NT2/D1 (cell line): ENCODE results near the gene MAST4.

Source experiments
- DNase-seq: peaks from one replicate; pipeline ENCODE4 v3.0.0-alpha.2; 2011; ENCODE audit warnings: low read depth, low spot score
- H3K27me3 ChIP-seq: 2 replicates; pipeline ENCODE4 v1.6.0; 2011; ENCODE audit warnings: mild to moderate bottlenecking; ENCODE audit not compliant: insufficient read length, insufficient read depth
- H3K36me3 ChIP-seq: 2 replicates; pipeline ENCODE4 v1.6.1; 2011; ENCODE audit warnings: mild to moderate bottlenecking, low read length, mixed read lengths; ENCODE audit not compliant: insufficient read depth, insufficient read length
- H3K4me1 ChIP-seq: 2 replicates; pipeline ENCODE4 v1.5.1; 2011; ENCODE audit not compliant: insufficient read depth, insufficient read length
- H3K4me3 ChIP-seq: 2 replicates; pipeline ENCODE4 v1.5.1; 2011; ENCODE audit warnings: low read depth; ENCODE audit not compliant: insufficient read length
- H3K9ac ChIP-seq: 2 replicates; pipeline ENCODE4 v1.6.0; 2011; ENCODE audit warnings: low read depth; ENCODE audit not compliant: insufficient read length
- H3K9me3 ChIP-seq: 2 replicates; pipeline ENCODE4 v1.5.1; 2011; ENCODE audit warnings: mild to moderate bottlenecking, low read length; ENCODE audit not compliant: insufficient read depth
- SUZ12 ChIP-seq: IDR thresholded peaks from 2 replicates; pipeline ENCODE4 v1.6.1; 2011; ENCODE audit not compliant: insufficient read length, insufficient read depth; ENCODE audit errors: extremely low read depth
- YY1 ChIP-seq: IDR thresholded peaks from 2 replicates; pipeline ENCODE4 v1.6.1; 2011; ENCODE audit not compliant: insufficient read length, insufficient read depth
- ZNF274 ChIP-seq: IDR thresholded peaks from 2 replicates; pipeline ENCODE4 v1.6.1; 2011; ENCODE audit warnings: mild to moderate bottlenecking, low read depth, low read length

MAST4 gene

GRCh38 chr5:66738136-66738535 is 141.9 kb downstream of the MAST4 start:
- Histone ChIP-seq H3K9me3 (no peaks in the 10 kb centered on the region), H3K36me3 (no peaks in the 10 kb centered on the region), H3K27me3 (no peaks in the 10 kb centered on the region), H3K4me1 (no peaks in the 10 kb centered on the region), H3K9ac (no peak overlapping the region), H3K4me3 (no peak overlapping the region)
- TF ChIP-seq YY1 (no peak), SUZ12 (no peak), ZNF274 (no peak)
- DNase-seq, result no peak

- TF ChIP-seq SUZ12 (no peak), YY1 (no peak), ZNF274 (no peak)
- no peak for DNase-seq
- no peak overlapping the region for H3K9ac ChIP-seq
- H3K4me3 ChIP-seq, result no peak overlapping the region
- no peaks in the 10 kb centered on the region for H3K4me1 ChIP-seq
- no peaks in the 10 kb centered on the region for H3K27me3 ChIP-seq
- no peaks in the 10 kb centered on the region for H3K36me3 ChIP-seq
- no peaks in the 10 kb centered on the region for H3K9me3 ChIP-seq
Measured at GRCh38 chr5:66739021-66739420, 142.8 kb downstream of the MAST4 start.

- TF ChIP-seq YY1, result no peak
- no peak for TF ChIP-seq ZNF274
- no peak for TF ChIP-seq SUZ12
- no peaks in the 10 kb centered on the region for H3K9me3 ChIP-seq
Measured at GRCh38 chr5:66739951-66740350, 143.8 kb downstream of the MAST4 start.

GRCh38 chr5:66741394-66741793 is 145.2 kb downstream of the MAST4 start:
- H3K9ac ChIP-seq, result no peak overlapping the region
- H3K36me3 ChIP-seq, result no peaks in the 10 kb centered on the region
- no peaks in the 10 kb centered on the region for H3K27me3 ChIP-seq
- H3K4me3 ChIP-seq, result no peak overlapping the region
- no peak for DNase-seq
- TF ChIP-seq YY1 (no peak), ZNF274 (no peak), SUZ12 (no peak)
- H3K9me3 ChIP-seq, result no peaks in the 10 kb centered on the region
- H3K4me1 ChIP-seq, result no peaks in the 10 kb centered on the region

More at GRCh38 chr5:66739951-66740350, 143.8 kb downstream of the MAST4 start:
- H3K9ac ChIP-seq, result no peak overlapping the region
- H3K4me3 ChIP-seq, result no peak overlapping the region
- H3K36me3 ChIP-seq, result no peaks in the 10 kb centered on the region
- H3K4me1 ChIP-seq, result no peaks in the 10 kb centered on the region
- DNase-seq, result no peak
- no peaks in the 10 kb centered on the region for H3K27me3 ChIP-seq

- H3K9me3 ChIP-seq, result no peaks in the 10 kb centered on the region
- H3K36me3 ChIP-seq, result no peaks in the 10 kb centered on the region
- TF ChIP-seq ZNF274 (no peak), SUZ12 (no peak)
- no peak overlapping the region for H3K9ac ChIP-seq
- no peaks in the 10 kb centered on the region for H3K4me1 ChIP-seq
- no peaks in the 10 kb centered on the region for H3K27me3 ChIP-seq
- no peak for DNase-seq
- no peak overlapping the region for H3K4me3 ChIP-seq
Measured at GRCh38 chr5:66742083-66742895, 146.1 kb downstream of the MAST4 start.

GRCh38 chr5:66742896-66743247 is 146.7 kb downstream of the MAST4 start:
- H3K27me3 ChIP-seq, result no peaks in the 10 kb centered on the region
- no peaks in the 10 kb centered on the region for H3K9me3 ChIP-seq
- TF ChIP-seq YY1 (no peak), ZNF274 (no peak), SUZ12 (no peak)
- no peak overlapping the region for H3K9ac ChIP-seq
- H3K36me3 ChIP-seq, result no peaks in the 10 kb centered on the region
- no peak for DNase-seq
- no peaks in the 10 kb centered on the region for H3K4me1 ChIP-seq
- no peak overlapping the region for H3K4me3 ChIP-seq

- no peaks in the 10 kb centered on the region for H3K4me1 ChIP-seq
Measured at GRCh38 chr5:66743344-66743743, 147.2 kb downstream of the MAST4 start.

More at GRCh38 chr5:66743344-66743743, 147.2 kb downstream of the MAST4 start:
- no peak overlapping the region for H3K4me3 ChIP-seq
- no peak overlapping the region for H3K9ac ChIP-seq
- no peak for DNase-seq
- H3K36me3 ChIP-seq, result no peaks in the 10 kb centered on the region
- no peaks in the 10 kb centered on the region for H3K9me3 ChIP-seq
- no peak for TF ChIP-seq ZNF274
- TF ChIP-seq YY1, result no peak
- TF ChIP-seq SUZ12, result no peak
- no peaks in the 10 kb centered on the region for H3K27me3 ChIP-seq
